Measurements from ENCODE around the gene NLGN4Y. TPM values are rescaled to one million over a fixed set of nuclear protein-coding genes. Genes with fewer than 3 reads are reported as not detected.

The NLGN4Y gene
- total RNA-seq, 1 experiment from 2014 or later = not detected

DNA sequence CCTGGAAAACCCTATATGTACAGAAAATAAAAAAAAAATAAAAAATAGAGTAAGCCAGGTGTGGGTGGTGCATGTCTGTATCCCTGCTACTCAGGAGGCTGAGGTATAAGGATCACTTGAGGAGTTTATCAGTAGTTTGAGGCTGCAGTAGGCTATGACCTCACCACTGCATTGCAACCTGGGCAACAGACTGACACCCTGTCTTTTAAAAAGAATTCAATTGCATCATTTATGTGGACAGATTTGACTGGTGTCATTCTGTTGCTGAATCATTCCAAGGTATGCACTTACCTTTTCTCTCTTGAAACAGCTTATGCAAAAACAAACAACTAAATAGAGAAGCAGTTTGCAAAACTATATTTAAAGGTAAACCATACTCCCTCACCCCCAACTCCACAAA lies 12.4 kb downstream of the NLGN4Y start:
- H3K79me1 ChIP-seq (ENCODE audit: insufficient read depth, low read depth, low read length, poor library complexity, severe bottlenecking) = no peaks in the 10 kb centered on the region
- H2AFZ ChIP-seq (ENCODE audit: low read length) = no peak overlapping the region
- no peak overlapping the region for H3K27ac ChIP-seq (ENCODE audit: insufficient read length, low read depth, low read length)
- no peak overlapping the region for H3K27ac Mint-ChIP-seq
- H3K4me1 Mint-ChIP-seq = no peaks in the 10 kb centered on the region
- no peak overlapping the region for H2BK20ac ChIP-seq (ENCODE audit: low read depth, low read length, poor library complexity, severe bottlenecking)
- no peaks in the 10 kb centered on the region for H3K9me3 ChIP-seq (ENCODE audit: control insufficient read depth, low read depth, low read length)
- no peaks in the 10 kb centered on the region for H3K27me3 ChIP-seq (ENCODE audit: insufficient read depth, low read length)
- TF ChIP-seq, protein P1, sequence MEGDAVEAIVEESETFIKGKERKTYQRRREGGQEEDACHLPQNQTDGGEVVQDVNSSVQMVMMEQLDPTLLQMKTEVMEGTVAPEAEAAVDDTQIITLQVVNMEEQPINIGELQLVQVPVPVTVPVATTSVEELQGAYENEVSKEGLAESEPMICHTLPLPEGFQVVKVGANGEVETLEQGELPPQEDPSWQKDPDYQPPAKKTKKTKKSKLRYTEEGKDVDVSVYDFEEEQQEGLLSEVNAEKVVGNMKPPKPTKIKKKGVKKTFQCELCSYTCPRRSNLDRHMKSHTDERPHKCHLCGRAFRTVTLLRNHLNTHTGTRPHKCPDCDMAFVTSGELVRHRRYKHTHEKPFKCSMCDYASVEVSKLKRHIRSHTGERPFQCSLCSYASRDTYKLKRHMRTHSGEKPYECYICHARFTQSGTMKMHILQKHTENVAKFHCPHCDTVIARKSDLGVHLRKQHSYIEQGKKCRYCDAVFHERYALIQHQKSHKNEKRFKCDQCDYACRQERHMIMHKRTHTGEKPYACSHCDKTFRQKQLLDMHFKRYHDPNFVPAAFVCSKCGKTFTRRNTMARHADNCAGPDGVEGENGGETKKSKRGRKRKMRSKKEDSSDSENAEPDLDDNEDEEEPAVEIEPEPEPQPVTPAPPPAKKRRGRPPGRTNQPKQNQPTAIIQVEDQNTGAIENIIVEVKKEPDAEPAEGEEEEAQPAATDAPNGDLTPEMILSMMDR (conservative IDR thresholded peaks at IDR 0.05) = no peak
- no peak overlapping the region for H3K4me2 ChIP-seq (ENCODE audit: insufficient read depth, insufficient read length, low read length)
- no peak overlapping the region for H3K23ac ChIP-seq (ENCODE audit: insufficient read length, low read depth, low read length)
- no peaks in the 10 kb centered on the region for H3K79me2 ChIP-seq (ENCODE audit: insufficient read depth, low read length)
- H2BK120ac ChIP-seq (ENCODE audit: low read depth, low read length, poor library complexity, severe bottlenecking) = no peak overlapping the region
- no peak overlapping the region for H2AK5ac ChIP-seq (ENCODE audit: insufficient read length, low read length)
- no peak for DNase-seq
- H3K14ac ChIP-seq (ENCODE audit: insufficient read depth, low read length) = no peak overlapping the region
- H2BK5ac ChIP-seq (ENCODE audit: insufficient read length, low read length) = no peak overlapping the region
- H4K8ac ChIP-seq (replicated peaks; ENCODE audit: insufficient read length, low read depth, low read length) = no peak overlapping the region
- H4K5ac ChIP-seq (ENCODE audit: insufficient read length, low read depth, low read length) = no peak overlapping the region
- no peak overlapping the region for H3K9ac ChIP-seq (ENCODE audit: extremely low read depth, insufficient read length, low read length)
- H3K4me1 ChIP-seq (ENCODE audit: insufficient read depth, low read length) = no peaks in the 10 kb centered on the region
- H3K56ac ChIP-seq (ENCODE audit: insufficient read length, low read depth, low read length) = no peak overlapping the region
- H2BK12ac ChIP-seq (ENCODE audit: insufficient read length, low read depth, low read length) = no peak overlapping the region
- H3K23me2 ChIP-seq (ENCODE audit: insufficient read length, low read depth, low read length, poor library complexity, severe bottlenecking) = no peaks in the 10 kb centered on the region
- no peak overlapping the region for H3T11ph ChIP-seq (ENCODE audit: low read length)
- no peaks in the 10 kb centered on the region for H3K36me3 Mint-ChIP-seq (ENCODE audit: insufficient read depth in 1 of 3, low read depth in 3 of 3)
- no peaks in the 10 kb centered on the region for H3K27me3 Mint-ChIP-seq (ENCODE audit: low read depth)
- no peak overlapping the region for H4K91ac ChIP-seq (ENCODE audit: insufficient read length, low read depth, low read length)
- H3K4ac ChIP-seq (ENCODE audit: low read depth, low read length) = no peak overlapping the region
- H2BK15ac ChIP-seq (ENCODE audit: low read depth, low read length) = no peak overlapping the region
- no peaks in the 10 kb centered on the region for H4K20me1 ChIP-seq (ENCODE audit: control insufficient read depth, insufficient read depth, insufficient read length)
- H3K9me3 Mint-ChIP-seq = no peaks in the 10 kb centered on the region
- no peak overlapping the region for H3K18ac ChIP-seq (ENCODE audit: insufficient read length, low read depth, low read length)
- H3K4me3 Mint-ChIP-seq = no peak overlapping the region

Data from H9 (cell line).